ENCODE results near the gene HUWE1. TPM values are rescaled to one million over a fixed set of nuclear protein-coding genes. Genes with fewer than 3 reads are reported as not detected.

The HUWE1 gene
- total RNA-seq, 1 experiment from 2014 or later: 222 TPM

DNA sequence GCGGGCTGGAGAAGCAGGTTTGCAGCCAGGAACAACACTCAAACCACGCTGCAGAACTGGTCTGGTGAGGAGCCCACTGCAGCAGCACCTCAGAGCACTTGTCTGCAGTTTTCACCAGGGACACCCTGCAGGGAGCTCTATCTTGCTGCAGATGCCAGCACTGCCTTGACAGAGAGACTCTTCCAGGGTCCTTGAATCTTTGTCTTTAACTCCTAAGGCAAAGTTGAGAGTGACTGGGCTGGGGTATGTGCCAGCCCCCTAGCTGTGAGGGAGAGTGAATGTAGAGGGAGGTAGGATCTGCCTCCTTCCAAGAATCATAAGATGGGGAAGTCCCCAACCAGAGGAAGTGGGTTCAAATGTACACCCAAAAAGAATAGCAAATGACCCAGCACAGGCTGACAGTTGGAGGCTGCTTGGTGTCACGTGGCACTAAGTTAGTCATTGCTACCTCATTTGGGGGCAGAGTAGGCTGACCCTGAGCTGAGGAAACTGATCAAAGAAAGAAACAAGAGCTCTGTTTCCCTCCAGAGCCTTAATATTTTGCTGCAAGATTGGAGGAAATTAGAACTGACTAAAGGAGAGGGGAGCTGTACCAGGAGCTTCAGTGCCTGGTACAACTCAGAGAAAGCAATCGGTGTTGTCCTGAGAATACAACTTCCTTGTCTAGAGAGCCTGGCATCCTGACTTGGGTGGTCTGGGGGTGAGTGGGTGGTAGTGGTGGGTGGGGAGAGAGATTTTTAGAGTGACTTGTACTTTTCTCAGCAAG is 28.2 kb upstream of the HUWE1 start:
- Histone ChIP-seq H3K27me3 (replicated peaks; ENCODE audit: insufficient read depth, low read depth, low read length, poor library complexity) (no peaks in the 10 kb centered on the region), H3K4me3 (ENCODE audit: low read depth, low read length, poor library complexity, severe bottlenecking) (no peak overlapping the region), H3K27ac (ENCODE audit: low read depth, low read length, poor library complexity, severe bottlenecking) (no peak overlapping the region), H3K4me1 (ENCODE audit: insufficient read depth, low read length, poor library complexity, severe bottlenecking) (peaks cover 6% of the 10 kb centered on the region), H3K36me3 (ENCODE audit: insufficient read depth, low read length, poor library complexity, severe bottlenecking) (no peaks in the 10 kb centered on the region), H3K9me3 (ENCODE audit: low read depth, low read length, poor library complexity, severe bottlenecking) (no peaks in the 10 kb centered on the region)
- no peak for DNase-seq (ENCODE audit: low spot score)
- TF ChIP-seq, protein P1, sequence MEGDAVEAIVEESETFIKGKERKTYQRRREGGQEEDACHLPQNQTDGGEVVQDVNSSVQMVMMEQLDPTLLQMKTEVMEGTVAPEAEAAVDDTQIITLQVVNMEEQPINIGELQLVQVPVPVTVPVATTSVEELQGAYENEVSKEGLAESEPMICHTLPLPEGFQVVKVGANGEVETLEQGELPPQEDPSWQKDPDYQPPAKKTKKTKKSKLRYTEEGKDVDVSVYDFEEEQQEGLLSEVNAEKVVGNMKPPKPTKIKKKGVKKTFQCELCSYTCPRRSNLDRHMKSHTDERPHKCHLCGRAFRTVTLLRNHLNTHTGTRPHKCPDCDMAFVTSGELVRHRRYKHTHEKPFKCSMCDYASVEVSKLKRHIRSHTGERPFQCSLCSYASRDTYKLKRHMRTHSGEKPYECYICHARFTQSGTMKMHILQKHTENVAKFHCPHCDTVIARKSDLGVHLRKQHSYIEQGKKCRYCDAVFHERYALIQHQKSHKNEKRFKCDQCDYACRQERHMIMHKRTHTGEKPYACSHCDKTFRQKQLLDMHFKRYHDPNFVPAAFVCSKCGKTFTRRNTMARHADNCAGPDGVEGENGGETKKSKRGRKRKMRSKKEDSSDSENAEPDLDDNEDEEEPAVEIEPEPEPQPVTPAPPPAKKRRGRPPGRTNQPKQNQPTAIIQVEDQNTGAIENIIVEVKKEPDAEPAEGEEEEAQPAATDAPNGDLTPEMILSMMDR (conservative IDR thresholded peaks at IDR 0.05; ENCODE audit: low read depth, low read length): no peak
- no peak for TF ChIP-seq EZH2 (IDR thresholded peaks at IDR 0.05; ENCODE audit: borderline replicate concordance, low read depth, low read length, poor library complexity, severe bottlenecking)
- intact Hi-C loops (cut with micrococcal nuclease; ENCODE audit: unreplicated experiment): no loop called here
- POLR2A ChIA-PET (ENCODE audit: low non-redundant PET): no interaction called here
- CTCF ChIA-PET: no interaction called here
- BruUV-seq (replicated peaks): no TSS peak

DNA sequence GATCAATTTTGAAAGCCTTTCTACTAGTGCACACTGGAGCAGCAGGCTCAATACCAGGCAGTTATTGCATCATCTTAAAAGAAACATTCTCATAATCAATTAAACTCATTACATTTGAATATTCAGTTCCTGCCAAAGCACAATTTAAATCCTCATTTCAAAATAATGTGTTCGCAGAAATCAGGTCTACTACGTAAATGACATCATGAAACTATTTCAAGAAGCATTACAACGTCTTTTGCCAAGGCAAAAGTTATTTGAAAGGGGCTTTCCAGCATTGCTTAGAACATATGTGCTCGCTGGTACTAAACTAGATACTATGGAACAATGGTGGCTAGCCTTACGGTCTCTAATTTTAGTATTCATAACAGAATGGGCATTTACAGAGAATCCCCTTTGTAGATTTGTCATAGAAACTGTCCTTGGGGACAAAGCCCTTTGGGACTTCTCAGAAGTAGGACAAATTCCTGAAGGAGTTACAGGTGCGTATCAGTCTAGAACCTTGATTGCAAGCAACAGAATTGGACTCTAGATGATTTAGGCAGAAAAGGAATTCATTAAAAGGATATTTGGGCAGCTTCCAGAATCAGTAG is 27.6 kb upstream of the HUWE1 start:
- Histone ChIP-seq H3K36me3 (ENCODE audit: insufficient read depth, low read length, poor library complexity, severe bottlenecking) (no peaks in the 10 kb centered on the region), H3K4me3 (ENCODE audit: low read depth, low read length, poor library complexity, severe bottlenecking) (no peak overlapping the region), H3K4me1 (ENCODE audit: insufficient read depth, low read length, poor library complexity, severe bottlenecking) (peaks cover 6% of the 10 kb centered on the region), H3K9me3 (ENCODE audit: low read depth, low read length, poor library complexity, severe bottlenecking) (no peaks in the 10 kb centered on the region), H3K27ac (ENCODE audit: low read depth, low read length, poor library complexity, severe bottlenecking) (no peak overlapping the region), H3K27me3 (replicated peaks; ENCODE audit: insufficient read depth, low read depth, low read length, poor library complexity) (no peaks in the 10 kb centered on the region)
- intact Hi-C loops (cut with micrococcal nuclease; ENCODE audit: unreplicated experiment): no loop called here
- ChIA-PET POLR2A (ENCODE audit: low non-redundant PET) (interaction anchor here (0.5 kb wide), 1 partner anchor 768 kb away, joined by 10 read pairs; no protein-coding TSS in a partner anchor), CTCF (no interaction called here)
- TF ChIP-seq EZH2 (IDR thresholded peaks at IDR 0.05; ENCODE audit: borderline replicate concordance, low read depth, low read length, poor library complexity, severe bottlenecking): no peak
- no TSS peak for BruUV-seq (replicated peaks)
- DNase-seq (ENCODE audit: low spot score): no peak

DNA sequence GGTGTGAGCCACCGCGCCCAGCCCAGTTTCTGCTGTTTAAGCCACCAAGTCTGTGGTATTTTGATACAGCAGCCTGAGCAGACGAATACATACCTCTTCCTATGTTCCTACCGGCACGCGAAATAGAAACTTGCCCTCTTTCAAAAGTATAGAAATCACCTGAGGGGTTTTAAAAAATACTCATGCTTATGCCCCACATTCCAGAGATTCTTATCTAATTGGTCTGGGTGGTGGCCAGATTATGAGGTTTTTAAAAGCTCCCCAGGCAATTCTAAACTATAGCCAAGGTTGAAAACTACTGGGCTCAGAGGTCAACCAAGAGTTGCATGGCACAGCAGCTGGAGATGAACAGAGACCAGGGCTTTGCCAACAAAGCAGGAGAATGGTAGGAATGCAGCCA is 24.9 kb upstream of the HUWE1 start:
- TF ChIP-seq, protein P1 (conservative IDR thresholded peaks at IDR 0.05; ENCODE audit: low read depth, low read length): no peak
- no peak for TF ChIP-seq EZH2 (IDR thresholded peaks at IDR 0.05; ENCODE audit: borderline replicate concordance, low read depth, low read length, poor library complexity, severe bottlenecking)
- Histone ChIP-seq H3K4me3 (ENCODE audit: low read depth, low read length, poor library complexity, severe bottlenecking) (no peak overlapping the region), H3K36me3 (ENCODE audit: insufficient read depth, low read length, poor library complexity, severe bottlenecking) (no peaks in the 10 kb centered on the region), H3K4me1 (ENCODE audit: insufficient read depth, low read length, poor library complexity, severe bottlenecking) (peaks cover 6% of the 10 kb centered on the region), H3K27ac (ENCODE audit: low read depth, low read length, poor library complexity, severe bottlenecking) (no peak overlapping the region), H3K9me3 (ENCODE audit: low read depth, low read length, poor library complexity, severe bottlenecking) (no peaks in the 10 kb centered on the region), H3K27me3 (replicated peaks; ENCODE audit: insufficient read depth, low read depth, low read length, poor library complexity) (no peaks in the 10 kb centered on the region)
- ChIA-PET CTCF (no interaction called here), POLR2A (ENCODE audit: low non-redundant PET) (no interaction called here)
- no peak for DNase-seq (ENCODE audit: low spot score)
- intact Hi-C loops (cut with micrococcal nuclease; ENCODE audit: unreplicated experiment): no loop called here
- BruUV-seq (replicated peaks): no TSS peak

Measured in A673 (cell line).